Prostate gland (tissue), 2 donors: ENCODE results near the gene C21orf58. TPM values are rescaled to one million over a fixed set of nuclear protein-coding genes. Genes with fewer than 3 reads are reported as not detected.

Experiments
- DNase-seq: peaks from one replicate; pipeline ENCODE4 v3.0.0-alpha.2; 2019; ENCODE audit warnings: low spot score
- H3K27ac ChIP-seq, 2 donors: fragments of 200-600 bp; sonication (generic); 2 replicates each; pipeline ENCODE4 v1.5.1; 2017 to 2019
- H3K27me3 ChIP-seq: fragments of 200-600 bp; sonication (generic); replicated peaks from 2 replicates; pipeline ENCODE4 v1.5.1; 2019; ENCODE audit not compliant: insufficient read depth
- H3K36me3 ChIP-seq, 2 donors: fragments of 200-600 bp; sonication (generic); 1 replicate in 1 of 2; 2 replicates in 1 of 2; pipeline versions ENCODE4 v1.5.1 to v1.8.1; 2017 to 2019
- H3K4me1 ChIP-seq: fragments of 200-600 bp; sonication (generic); replicated peaks from 2 replicates; pipeline ENCODE4 v1.5.1; 2019
- H3K4me3 ChIP-seq, 2 donors: fragments of 200-600 bp; sonication (generic); 2 replicates each; pipeline ENCODE4 v1.5.1; 2017 to 2019
- H3K9me3 ChIP-seq: fragments of 200-600 bp; sonication (generic); 2 replicates; pipeline ENCODE4 v1.5.1; 2017
- CTCF ChIP-seq, 4 experiments: fragments of 200-600 bp in 2 of 4; fragments of 450-650 bp in 2 of 4; sonication (generic) in 2 of 4; IDR thresholded peaks; 1 replicate in 3 of 4; 2 replicates in 1 of 4; pipeline ENCODE4 v1.5.1; 2016 to 2019; ENCODE audit warnings: antibody characterized with exemption in 4 of 4, mild to moderate bottlenecking in 2 of 4, moderate library complexity in 2 of 4
- POLR2A ChIP-seq: fragments of 450-650 bp; IDR thresholded peaks from one replicate; pipeline ENCODE4 v1.6.1; 2016; ENCODE audit warnings: antibody characterized with exemption, mild to moderate bottlenecking
- POLR2AphosphoS5 ChIP-seq: sonication (generic); formaldehyde crosslinking; IDR thresholded peaks from one replicate; pipeline ENCODE4 v1.6.1; 2017; ENCODE audit warnings: antibody characterized with exemption
- WGBS: methylation state at CpG from one replicate; pipeline ENCODE4 v1.1.5; 2018; 5-methylcytosine and 5-hydroxymethylcytosine counted together
- intact Hi-C: fragments of 100-400 bp; cut with DNase I; formaldehyde crosslinking; loops from one replicate; pipeline ENCODE4 v1.14.2; 2022
- total RNA-seq, 2 donors: library from RNA; depleted of rRNA; stranded (reverse); fragments of >200 nt; gene quantifications; one replicate each; pipeline ENCODE4 v1.1.0, GENCODE V29; 2016

C21orf58 gene
- total RNA-seq, 2 donors from 2014 or later = 4.0 to 8.9 TPM

GRCh38 chr21:46356494-46357334 lies 33.0 kb upstream of the C21orf58 start:
- Histone ChIP-seq H3K27ac (no peak overlapping the region), H3K36me3 (peaks cover 0 to 7% of the 10 kb centered on the region in 2 donors), H3K4me3 (no peak overlapping the region), H3K4me1 (no peaks in the 10 kb centered on the region), H3K27me3 (no peaks in the 10 kb centered on the region), H3K9me3 (no peaks in the 10 kb centered on the region)
- TF ChIP-seq POLR2A (no peak), CTCF (IDR thresholded peaks at IDR 0.05) (no peak)
- intact Hi-C loops = no loop called here
- no peak for DNase-seq
- WGBS = 86% methylated on average over 23 of the region's 23 CpGs

- H3K27me3 ChIP-seq = no peaks in the 10 kb centered on the region
- no peaks in the 10 kb centered on the region for H3K4me1 ChIP-seq
- no peak for TF ChIP-seq CTCF (IDR thresholded peaks at IDR 0.05)
- no peak for TF ChIP-seq POLR2AphosphoS5
- no peak for TF ChIP-seq POLR2A
- no peaks in the 10 kb centered on the region for H3K9me3 ChIP-seq
- H3K36me3 ChIP-seq = peaks cover 0 to 7% of the 10 kb centered on the region in 2 donors
- intact Hi-C loops = no loop called here
- WGBS = 90% methylated on average over 13 of the region's 13 CpGs
- DNase-seq = no peak
- H3K27ac ChIP-seq = no peak overlapping the region
- H3K4me3 ChIP-seq = no peak overlapping the region
These were observed 32.3 kb upstream of the C21orf58 start for GRCh38 chr21:46356005-46356338.

GRCh38 chr21:46355161-46356004 lies 31.7 kb upstream of the C21orf58 start:
- Histone ChIP-seq H3K27ac (no peak overlapping the region), H3K9me3 (no peaks in the 10 kb centered on the region), H3K4me1 (no peaks in the 10 kb centered on the region), H3K4me3 (no peak overlapping the region), H3K27me3 (no peaks in the 10 kb centered on the region), H3K36me3 (peaks cover 0 to 7% of the 10 kb centered on the region in 2 donors)
- DNase-seq = no peak
- WGBS = 91% methylated on average over 33 of the region's 33 CpGs
- intact Hi-C loops = no loop called here
- no peak for TF ChIP-seq CTCF (IDR thresholded peaks at IDR 0.05)
- no peak for TF ChIP-seq POLR2AphosphoS5
- no peak for TF ChIP-seq POLR2A

- Histone ChIP-seq H3K27me3 (no peaks in the 10 kb centered on the region), H3K4me1 (no peaks in the 10 kb centered on the region), H3K4me3 (no peak overlapping the region), H3K36me3 (peaks cover 0 to 7% of the 10 kb centered on the region in 2 donors), H3K9me3 (no peaks in the 10 kb centered on the region), H3K27ac (no peak overlapping the region)
- intact Hi-C loops = no loop called here
- DNase-seq = no peak
- WGBS = 94% methylated on average over 13 of the region's 13 CpGs
- no peak for TF ChIP-seq CTCF (IDR thresholded peaks at IDR 0.05)
- no peak for TF ChIP-seq POLR2AphosphoS5
- TF ChIP-seq POLR2A = no peak
These were observed 30.8 kb upstream of the C21orf58 start for GRCh38 chr21:46354518-46354917.
